H1 (cell line): ENCODE measurements around the gene PTGDS. TPM values are rescaled to one million over a fixed set of nuclear protein-coding genes. Genes with fewer than 3 reads are reported as not detected.

Experiments
- EP300 ChIP-seq, 2 experiments: IDR thresholded peaks; 1 replicate in 1 of 2; 2 replicates in 1 of 2; pipeline ENCODE4 v1.6.1; 2011 to 2012; ENCODE audit warnings: low read depth in 2 of 2, low read length in 2 of 2, mild to moderate bottlenecking in 2 of 2, borderline replicate concordance in 1 of 2, inconsistent platforms in 1 of 2, moderate library complexity in 1 of 2
- KDM1A ChIP-seq: fragments of 200-600, 300-600 bp; sonication (generic); IDR thresholded peaks from 2 replicates; pipeline ENCODE4 v1.7.1; 2016; ENCODE audit warnings: mild to moderate bottlenecking, low read length, borderline replicate concordance
- KDM5A ChIP-seq: fragments of 200-600 bp; IDR thresholded peaks from 2 replicates; pipeline ENCODE4 v1.7.1; 2012; ENCODE audit warnings: mild to moderate bottlenecking, low read length, inconsistent platforms, mixed read lengths
- POLR2A ChIP-seq, 2 experiments: IDR thresholded peaks; 1 replicate in 1 of 2; 2 replicates in 1 of 2; pipeline ENCODE4 v1.6.1; 2011; ENCODE audit warnings: low read depth in 2 of 2, low read length in 2 of 2, mild to moderate bottlenecking in 2 of 2; ENCODE audit errors: control extremely low read depth in 1 of 2
- RNF2 ChIP-seq: fragments of 200-900, 300-1000 bp; sonication (generic); IDR thresholded peaks from 2 replicates; pipeline ENCODE4 v1.7.1; 2016; ENCODE audit warnings: borderline replicate concordance, low read depth, mild to moderate bottlenecking, antibody characterized with exemption, low read length; ENCODE audit not compliant: poor library complexity, severe bottlenecking; ENCODE audit errors: missing control alignments
- SIN3A ChIP-seq, 2 experiments: IDR thresholded peaks in 1 of 2; conservative IDR thresholded peaks in 1 of 2; 2 replicates each; pipeline ENCODE4 v1.6.1; 2011 to 2012; ENCODE audit warnings: low read length in 2 of 2, improper control_type of control experiment in 1 of 2, low read depth in 1 of 2, mild to moderate bottlenecking in 1 of 2
- TAF1 ChIP-seq: IDR thresholded peaks from 2 replicates; pipeline ENCODE4 v1.6.1; 2011; ENCODE audit warnings: mild to moderate bottlenecking, low read depth, low read length
- TBP ChIP-seq: IDR thresholded peaks from 2 replicates; pipeline ENCODE4 v1.6.1; 2011; ENCODE audit warnings: low read depth, low read length, improper control_type of control experiment
- TCF12 ChIP-seq: IDR thresholded peaks from 2 replicates; pipeline ENCODE4 v1.6.1; 2011; ENCODE audit warnings: low read depth, mild to moderate bottlenecking, low read length
- polyA plus RNA-seq, 7 experiments: library from polyadenylated mRNA; depleted of rRNA in 3 of 7; stranded (reverse) in 5 of 7; unstranded in 2 of 7; fragments of >200 nt in 5 of 7; fragments of 200-250 nt in 2 of 7; gene quantifications; 1 replicate in 5 of 7; 2 replicates in 1 of 7; 4 replicates in 1 of 7; pipeline versions ENCODE4 v1.2.1 to v1.2.3, GENCODE V29; 2011 to 2013; ENCODE audit warnings: missing spikeins in 2 of 7, mixed read lengths in 2 of 7
- total RNA-seq: library from RNA; stranded (reverse); fragmentation: NEBNext Ultra II Directional; extraction: Animal tissue kit (Norgen Biotek cat#: 25700); gene quantifications from 2 replicates; pipeline ENCODE4 v1.2.1, GENCODE V29; 2021

The PTGDS gene
- total and polyA plus RNA-seq, 2 of the 8 experiments (the other 6 are each of a cell fraction or from before 2014, with no cell fraction given): 1.7 to 2.3 TPM

- TF ChIP-seq TAF1 (no peak), POLR2A (IDR thresholded peaks at IDR 0.05; ENCODE audit: control extremely low read depth in 1 of 2, low read depth in 2 of 2, low read length in 2 of 2) (no peak), KDM5A (no peak), TBP (no peak), KDM1A (no peak), SIN3A (conservative IDR thresholded peaks at IDR 0.05 in 1 of 2, IDR thresholded peaks at IDR 0.05 in 1 of 2; ENCODE audit: low read depth in 1 of 2, low read length in 2 of 2) (no peak), TCF12 (no peak), EP300 (IDR thresholded peaks at IDR 0.05; ENCODE audit: borderline replicate concordance in 1 of 2, low read depth in 2 of 2, low read length in 2 of 2) (no peak), RNF2 (no peak)
- TF ChIP-seq, all 59 proteins: peak for 0
Observed at GRCh38 chr9:136945333-136946227, 31.7 kb upstream of the PTGDS start (continued).
